Progenitor cell of endocrine pancreas (in vitro differentiated cells): ENCODE data around the gene NRIP3. TPM values are rescaled to one million over a fixed set of nuclear protein-coding genes. Genes with fewer than 3 reads are reported as not detected.

Source experiments
- DNase-seq: peaks from one replicate; pipeline ENCODE4 v3.0.0; 2021; ENCODE audit warnings: low spot score; ENCODE audit not compliant: unreplicated experiment
- H3K27ac Mint-ChIP-seq: 2 replicates; pipeline ENCODE4 v1.8.0; 2021; ENCODE audit warnings: mild to moderate bottlenecking, moderate library complexity, mixed read lengths
- H3K27me3 Mint-ChIP-seq: 2 replicates; pipeline ENCODE4 v1.8.0; 2021; ENCODE audit warnings: mixed read lengths
- H3K36me3 Mint-ChIP-seq: 2 replicates; pipeline ENCODE4 v1.8.0; 2022; ENCODE audit warnings: mixed read lengths; ENCODE audit not compliant: insufficient read depth
- H3K4me1 Mint-ChIP-seq: 2 replicates; pipeline ENCODE4 v1.8.0; 2021; ENCODE audit warnings: low read depth, mixed read lengths
- H3K4me3 Mint-ChIP-seq: 2 replicates; pipeline ENCODE4 v1.8.0; 2021; ENCODE audit warnings: low read depth, mild to moderate bottlenecking, moderate library complexity, mixed read lengths
- H3K9me3 Mint-ChIP-seq: 2 replicates; pipeline ENCODE4 v1.8.0; 2021; ENCODE audit warnings: low read depth, mixed read lengths
- long read RNA-seq: library from polyadenylated mRNA; unstranded; transcript quantifications from one replicate; pipeline ENCODE4 v2.0.0, GENCODE V29; 2020
- total RNA-seq: library from RNA; stranded (reverse); gene quantifications from 2 replicates; pipeline ENCODE4 v1.2.1, GENCODE V29; 2021
- TF ChIP-seq, protein P1 (sequence below): fragments of 200-600 bp; sonication (generic); IDR thresholded peaks from one replicate; pipeline ENCODE4 v1.5.0; 2021; ENCODE audit warnings: antibody characterized with exemption, mild to moderate bottlenecking; ENCODE audit not compliant: unreplicated experiment

NRIP3 gene
- total RNA-seq: 0.33 and 0.65 TPM in 2 replicates
- long read RNA-seq: 0 reads

DNA sequence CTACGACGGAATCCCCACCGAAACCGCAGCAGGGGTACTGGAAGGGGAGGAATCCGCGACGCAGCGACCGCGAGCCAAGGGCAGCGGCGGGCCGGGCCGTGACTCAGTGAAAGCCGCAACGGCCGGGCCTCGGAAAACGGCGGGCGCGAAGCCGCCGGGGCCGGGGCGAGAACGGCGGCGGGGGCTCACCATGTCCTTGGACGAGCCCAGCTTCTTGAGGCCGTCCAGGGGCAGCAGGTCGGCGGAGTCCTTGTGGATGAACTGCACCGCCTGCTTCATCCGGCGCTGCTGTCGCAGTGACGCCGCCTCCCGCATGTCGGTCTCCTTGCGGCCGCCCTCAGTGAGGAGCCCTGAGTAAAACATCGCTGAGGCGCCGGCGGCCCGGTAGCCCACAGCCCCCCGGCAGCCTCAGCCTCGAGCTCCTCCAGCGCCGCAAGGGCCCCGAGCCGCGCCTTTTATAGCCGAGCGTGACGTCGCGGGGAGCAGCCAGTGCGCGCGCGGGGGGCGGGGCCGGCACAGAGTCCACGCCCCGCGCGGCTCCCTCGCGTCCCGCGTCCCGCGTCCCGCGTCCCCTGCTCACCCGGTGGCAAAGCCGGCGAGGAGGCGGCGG is at the start of gene NRIP3:
Gene NRIP3, minus strand, starts transcription at position 429 of the 610 bp plus-strand sequence. Its CDS starts 66 bp downstream, at position 363.
- peak; percentile 56 for DNase-seq
- Mint-ChIP-seq H3K4me3 (peak within 1 kb of the TSS; percentile 54), H3K27me3 (peaks cover 82% of the 10 kb centered on the region), H3K9me3 (no peaks in the 10 kb centered on the region), H3K27ac (peak within 1 kb of the TSS; percentile 47), H3K36me3 (no peaks in the 10 kb centered on the region), H3K4me1 (no peaks in the 10 kb centered on the region)
- TF ChIP-seq, protein P1, sequence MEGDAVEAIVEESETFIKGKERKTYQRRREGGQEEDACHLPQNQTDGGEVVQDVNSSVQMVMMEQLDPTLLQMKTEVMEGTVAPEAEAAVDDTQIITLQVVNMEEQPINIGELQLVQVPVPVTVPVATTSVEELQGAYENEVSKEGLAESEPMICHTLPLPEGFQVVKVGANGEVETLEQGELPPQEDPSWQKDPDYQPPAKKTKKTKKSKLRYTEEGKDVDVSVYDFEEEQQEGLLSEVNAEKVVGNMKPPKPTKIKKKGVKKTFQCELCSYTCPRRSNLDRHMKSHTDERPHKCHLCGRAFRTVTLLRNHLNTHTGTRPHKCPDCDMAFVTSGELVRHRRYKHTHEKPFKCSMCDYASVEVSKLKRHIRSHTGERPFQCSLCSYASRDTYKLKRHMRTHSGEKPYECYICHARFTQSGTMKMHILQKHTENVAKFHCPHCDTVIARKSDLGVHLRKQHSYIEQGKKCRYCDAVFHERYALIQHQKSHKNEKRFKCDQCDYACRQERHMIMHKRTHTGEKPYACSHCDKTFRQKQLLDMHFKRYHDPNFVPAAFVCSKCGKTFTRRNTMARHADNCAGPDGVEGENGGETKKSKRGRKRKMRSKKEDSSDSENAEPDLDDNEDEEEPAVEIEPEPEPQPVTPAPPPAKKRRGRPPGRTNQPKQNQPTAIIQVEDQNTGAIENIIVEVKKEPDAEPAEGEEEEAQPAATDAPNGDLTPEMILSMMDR: no peak

DNA sequence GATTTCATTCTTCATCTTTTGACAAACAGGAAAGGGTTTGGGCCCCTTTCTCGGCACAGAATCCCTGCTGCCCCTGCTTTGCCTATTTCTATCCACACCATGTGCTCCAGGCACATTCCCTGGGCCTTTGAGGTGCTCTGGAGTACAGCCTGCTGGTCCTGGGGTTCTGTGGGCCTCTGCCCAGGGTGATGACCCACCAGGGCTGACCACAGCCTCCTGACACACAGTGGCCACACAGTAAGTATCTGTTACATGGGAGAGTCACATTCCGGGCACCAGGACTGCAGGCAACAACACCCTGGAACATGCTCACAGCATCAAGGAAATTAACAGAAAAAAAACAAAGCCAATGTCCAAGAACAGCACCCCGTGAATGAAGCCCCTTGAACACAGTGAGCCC is 48.5 kb upstream of the NRIP3 start:
- Mint-ChIP-seq H3K27me3 (peaks cover 25% of the 10 kb centered on the region), H3K4me3 (no peak overlapping the region), H3K4me1 (no peaks in the 10 kb centered on the region), H3K9me3 (no peaks in the 10 kb centered on the region), H3K36me3 (no peaks in the 10 kb centered on the region), H3K27ac (no peak overlapping the region)
- DNase-seq: no peak
- TF ChIP-seq, protein P1: no peak

- no peak for DNase-seq
- TF ChIP-seq, protein P1: no peak
- Mint-ChIP-seq H3K4me3 (no peak overlapping the region), H3K36me3 (no peaks in the 10 kb centered on the region), H3K27ac (no peak overlapping the region), H3K9me3 (no peaks in the 10 kb centered on the region), H3K27me3 (peaks cover 15% of the 10 kb centered on the region), H3K4me1 (no peaks in the 10 kb centered on the region)
These were observed 46.2 kb upstream of the NRIP3 start for GRCh38 chr11:9049959-9050358.

DNA sequence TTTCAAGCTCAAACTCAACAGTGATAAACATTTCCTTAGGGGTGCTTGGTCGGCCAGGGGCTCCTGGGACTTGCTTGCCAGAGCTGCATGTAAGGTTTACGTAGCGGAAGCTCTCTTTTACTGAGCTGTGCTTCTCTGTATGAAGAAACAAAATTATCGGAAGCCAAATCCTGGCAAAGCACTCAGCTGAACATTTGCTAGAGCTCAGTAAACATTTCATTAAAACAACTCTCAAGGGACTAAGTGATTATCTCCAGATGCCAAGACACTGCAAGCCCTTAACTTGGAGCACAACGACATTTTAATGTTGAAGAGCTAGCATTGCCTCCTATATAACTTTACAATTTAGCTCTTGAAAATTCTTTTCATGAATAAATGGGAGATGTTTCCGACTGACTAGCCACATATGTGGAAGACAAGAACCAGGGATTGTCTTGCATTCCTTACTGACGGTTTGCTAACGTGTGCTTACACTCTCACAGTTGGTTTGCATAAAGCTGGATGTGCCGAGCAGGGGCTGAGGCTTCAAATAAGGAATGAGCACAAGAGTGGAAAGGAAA is 44.2 kb upstream of the NRIP3 start:
- Mint-ChIP-seq H3K27me3 (peaks cover 16% of the 10 kb centered on the region), H3K4me1 (no peaks in the 10 kb centered on the region), H3K36me3 (no peaks in the 10 kb centered on the region), H3K4me3 (no peak overlapping the region), H3K27ac (no peak overlapping the region), H3K9me3 (no peaks in the 10 kb centered on the region)
- TF ChIP-seq, protein P1: no peak
- no peak for DNase-seq

DNA sequence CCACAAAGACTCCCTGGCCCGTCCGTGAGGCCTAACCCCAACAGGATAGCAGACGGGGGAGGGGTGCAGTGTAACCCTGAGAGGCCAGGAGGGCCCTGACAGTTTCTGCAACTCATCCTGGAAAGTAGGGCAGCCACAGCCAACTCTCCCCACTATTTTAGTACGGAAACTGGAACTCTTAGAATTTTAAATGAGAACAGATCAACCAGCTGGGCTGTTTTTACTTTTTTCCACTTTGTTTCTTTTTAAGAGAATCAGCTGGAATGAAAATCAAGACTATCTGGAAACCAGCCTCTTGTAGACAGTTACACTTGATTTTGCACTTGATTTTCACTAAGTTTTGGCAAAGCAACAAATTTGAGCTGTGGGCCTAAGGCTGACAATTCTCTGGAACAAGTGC is 42.7 kb upstream of the NRIP3 start:
- Mint-ChIP-seq H3K4me1 (no peaks in the 10 kb centered on the region), H3K27ac (no peak overlapping the region), H3K36me3 (no peaks in the 10 kb centered on the region), H3K27me3 (peaks cover 16% of the 10 kb centered on the region), H3K9me3 (no peaks in the 10 kb centered on the region), H3K4me3 (no peak overlapping the region)
- DNase-seq: no peak
- TF ChIP-seq, protein P1: no peak
